HG03196 (cell line): ENCODE measurements around the gene CYP11A1.
"Not testable (repeated sequence)": the region's sequence is repeated elsewhere in the genome, so short reads cannot be mapped to it uniquely, and the experiment has no call there.

Experiments
- ATAC-seq: cut with Tn5 transposase; IDR thresholded peaks from one replicate; pipeline ENCODE4 v1.9.1; 2021; ENCODE audit not compliant: unreplicated experiment

The CYP11A1 gene

DNA sequence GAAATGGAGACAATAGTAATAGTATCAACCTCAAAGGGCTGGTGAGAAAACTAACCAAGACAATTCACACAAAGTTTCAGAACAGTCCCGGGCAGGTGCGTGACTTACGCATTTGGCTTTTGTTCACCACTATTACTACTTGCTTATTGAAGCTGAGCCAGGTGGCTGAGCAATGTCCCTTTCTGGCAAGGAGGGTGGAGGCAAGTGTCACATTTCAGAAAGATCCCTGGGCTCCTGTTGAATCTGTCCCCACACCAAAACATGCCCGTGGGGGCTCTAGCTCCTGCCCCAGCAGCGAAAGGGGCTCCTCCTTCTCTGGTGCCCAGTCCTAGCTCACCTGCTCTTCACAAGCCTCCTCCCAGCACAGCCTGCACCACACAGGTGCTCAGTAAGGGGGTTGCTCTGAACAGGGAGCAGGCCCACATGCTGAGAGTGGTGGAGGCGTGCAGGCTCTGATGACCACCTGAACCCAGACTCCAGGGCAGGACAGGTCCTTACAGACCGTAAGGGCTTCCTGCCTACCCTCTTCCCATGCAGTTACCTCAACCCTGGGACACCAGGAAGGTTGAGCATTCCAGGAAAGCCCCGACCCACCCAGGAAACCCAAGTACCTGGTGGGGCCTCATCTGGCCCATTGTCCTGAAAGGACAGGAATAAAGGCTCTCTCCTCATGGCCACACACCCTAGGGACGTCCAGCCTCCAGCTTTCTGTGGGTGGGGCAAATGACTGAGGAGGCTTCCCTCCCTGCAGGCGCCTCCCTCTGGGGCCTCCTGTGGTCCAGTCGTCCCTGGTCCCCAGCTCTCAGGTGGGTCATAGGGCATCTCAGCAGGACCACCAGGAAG is 33.7 kb upstream of the CYP11A1 start:
- ATAC-seq: no peak

DNA sequence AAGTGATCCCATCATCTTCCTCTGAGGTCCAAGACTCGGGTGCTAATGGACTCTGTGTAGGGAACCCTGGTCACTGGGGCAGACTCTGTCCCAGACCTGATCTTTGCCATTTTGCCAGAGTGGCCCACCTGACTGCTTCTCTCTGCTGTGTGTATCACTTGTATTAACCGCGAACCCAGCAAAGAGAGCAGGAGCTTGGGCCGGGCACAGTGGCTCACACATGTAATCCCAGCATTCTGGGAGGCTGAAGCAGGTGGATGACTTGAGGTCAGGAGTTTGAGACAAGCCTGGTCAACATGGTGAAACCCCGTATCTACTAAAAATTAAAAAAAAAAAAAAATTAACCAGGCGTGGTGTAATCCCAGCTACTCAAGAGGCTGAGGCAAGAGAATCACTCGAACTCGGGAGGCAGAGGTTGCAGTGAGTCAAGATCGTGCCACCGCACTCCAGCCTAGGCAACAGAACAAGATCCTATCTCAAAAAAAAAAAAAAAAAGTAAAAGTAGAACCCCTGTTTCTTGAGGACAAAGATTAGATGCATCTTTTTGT is 32.9 kb upstream of the CYP11A1 start:
- no peak for ATAC-seq

DNA sequence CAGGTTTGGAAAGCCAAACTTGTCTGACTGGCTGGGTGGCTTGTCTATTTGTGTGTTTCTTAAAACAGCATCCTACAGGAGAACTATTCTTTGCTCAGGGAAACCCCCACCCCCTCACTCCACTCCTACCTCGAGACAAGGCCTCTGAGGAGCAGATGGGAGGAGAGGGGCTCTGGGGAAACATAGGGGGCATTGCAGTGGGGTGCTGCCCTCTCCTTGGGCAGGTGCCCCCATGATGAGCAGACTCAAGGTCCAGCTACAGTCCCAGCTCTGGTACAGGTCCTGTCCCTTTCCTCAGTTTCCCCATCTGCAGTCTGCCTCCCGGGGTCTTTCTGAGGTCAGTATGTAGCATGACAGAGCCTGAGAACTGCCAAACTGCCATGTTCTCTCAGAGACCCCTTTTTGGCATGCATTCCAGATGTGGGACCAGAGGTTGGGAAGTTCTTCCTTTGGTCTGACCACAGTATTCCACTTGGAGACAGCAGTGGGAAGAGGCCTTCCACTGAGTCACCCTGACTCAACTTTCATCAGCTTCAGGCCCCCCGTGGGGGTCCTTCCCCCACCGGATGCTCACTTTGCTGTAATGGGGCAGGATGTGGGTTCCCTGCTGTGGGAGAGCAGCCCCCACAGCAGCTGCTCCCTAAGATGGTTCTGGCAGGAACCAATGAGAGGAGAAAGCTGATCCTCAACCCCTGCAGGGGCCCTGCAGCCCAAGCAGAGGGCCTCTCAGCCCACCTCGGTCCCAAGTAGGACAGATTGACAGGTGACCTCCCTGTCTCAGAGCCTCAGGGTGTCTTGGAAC is 32.3 kb upstream of the CYP11A1 start:
- no peak for ATAC-seq

DNA sequence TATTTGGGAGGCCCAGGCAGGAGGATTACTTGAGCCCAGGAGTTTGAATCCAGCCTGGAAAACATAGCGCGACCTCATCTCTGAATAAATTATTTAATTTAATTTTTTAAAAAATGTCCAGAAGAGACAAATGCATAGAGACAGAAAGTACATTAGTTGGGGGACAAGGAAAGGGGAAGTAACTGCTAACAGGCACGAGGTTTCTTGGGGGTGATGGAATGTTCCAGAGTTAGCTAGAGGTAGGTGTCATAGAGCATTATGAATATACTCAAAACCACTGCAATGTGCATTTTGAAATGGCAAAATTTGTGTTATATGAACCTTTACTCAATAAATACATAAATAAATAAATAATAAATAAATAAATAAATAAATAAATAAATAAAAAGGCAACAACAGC is 31.7 kb upstream of the CYP11A1 start:
- ATAC-seq: no peak

DNA sequence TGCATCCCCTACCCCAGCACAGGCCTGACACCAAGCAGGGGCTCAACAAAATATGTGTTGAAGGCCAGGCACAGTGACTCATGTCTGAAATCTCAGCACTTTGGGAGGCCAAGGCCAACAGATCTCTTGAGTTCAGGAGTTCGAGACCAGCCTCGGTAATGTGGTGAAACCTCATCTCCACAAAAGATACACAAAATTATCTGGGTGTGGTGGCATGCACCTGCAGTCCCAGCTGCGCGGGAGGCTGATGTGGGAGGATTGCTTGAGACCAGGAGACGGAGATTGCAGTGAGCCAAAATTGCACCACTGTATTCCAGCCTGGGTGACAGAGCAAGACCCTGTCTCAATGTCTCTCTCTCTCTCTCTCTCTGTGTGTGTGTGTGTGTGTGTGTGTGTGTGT is 30.7 kb upstream of the CYP11A1 start:
- ATAC-seq: no peak

DNA sequence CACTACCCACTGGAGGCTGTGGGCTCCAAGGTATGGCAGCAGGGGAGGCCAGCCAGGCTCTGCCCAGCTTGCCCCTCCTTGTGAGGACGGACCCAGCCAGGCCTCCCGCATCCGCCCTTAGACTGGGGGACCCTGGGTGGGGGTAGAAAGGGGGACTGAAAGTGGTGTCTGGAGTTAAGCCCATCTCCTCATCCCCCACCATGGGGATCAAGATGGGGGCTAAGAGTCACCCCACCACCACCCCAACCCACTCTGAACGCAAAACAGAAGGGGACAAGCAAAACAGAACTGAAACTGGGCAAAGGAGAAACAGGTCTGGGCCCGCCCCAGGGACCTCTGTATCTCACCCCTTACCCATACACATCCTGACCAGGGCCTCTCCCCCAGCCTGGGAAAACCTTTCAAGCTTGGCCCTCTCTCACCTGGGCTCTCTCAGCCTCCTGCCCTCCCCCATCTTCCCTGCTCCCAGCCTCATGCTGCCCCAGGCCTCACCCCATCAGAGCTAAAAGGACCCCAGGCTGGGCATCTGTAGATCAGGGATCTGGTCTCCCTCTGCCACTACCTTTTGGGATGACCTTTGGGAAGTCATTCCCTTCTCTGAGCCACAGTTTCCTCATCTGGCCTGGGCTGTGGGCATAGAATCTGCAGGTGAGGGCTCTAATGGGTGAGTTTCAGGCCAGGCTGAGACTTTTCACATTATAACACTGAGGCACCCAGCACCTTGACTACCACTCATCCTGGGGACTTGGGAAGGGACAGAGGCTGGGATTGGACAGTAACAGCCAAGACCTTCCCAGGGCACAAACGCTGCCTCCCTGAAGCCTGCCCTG is 30.0 kb upstream of the CYP11A1 start:
- peak; percentile 23 for ATAC-seq

DNA sequence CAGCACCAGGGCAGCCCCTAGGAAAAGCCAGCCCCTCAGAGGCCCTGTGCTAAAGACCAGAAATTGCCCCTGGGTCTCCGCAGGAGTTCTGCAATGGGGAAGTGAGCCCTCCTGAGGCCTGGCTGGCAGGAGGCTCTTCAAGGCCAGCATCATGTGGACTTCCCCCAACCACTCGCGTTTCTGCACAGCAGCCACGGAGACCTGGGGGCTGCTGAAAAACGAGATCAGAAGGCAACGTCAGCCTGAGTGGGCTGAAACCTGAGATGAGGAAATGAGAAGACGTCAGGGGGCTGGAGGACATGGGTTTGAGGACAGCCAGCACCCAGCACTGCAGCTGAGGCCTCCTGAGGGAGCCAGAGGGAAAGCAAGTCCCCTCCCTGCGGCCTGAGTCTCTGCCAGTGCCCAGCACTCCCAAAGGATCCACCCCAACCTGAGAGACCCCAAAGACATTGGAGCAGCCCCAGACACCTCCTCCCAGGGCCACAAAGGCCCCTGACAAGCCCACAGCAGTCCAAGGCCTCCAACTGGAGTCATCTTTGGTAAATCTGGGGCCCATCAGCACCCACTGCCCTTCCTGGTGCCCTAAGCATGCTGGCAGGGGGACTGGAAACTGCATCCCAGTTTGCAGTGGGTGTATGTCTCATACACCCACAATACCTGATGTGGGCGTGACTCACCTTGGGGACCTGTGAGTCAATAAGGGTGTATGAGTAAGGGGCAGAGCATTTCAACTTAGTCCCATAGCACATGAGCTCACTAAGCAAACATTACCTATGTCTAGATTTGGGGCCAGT is 29.2 kb upstream of the CYP11A1 start:
- peak; percentile 24 for ATAC-seq

DNA sequence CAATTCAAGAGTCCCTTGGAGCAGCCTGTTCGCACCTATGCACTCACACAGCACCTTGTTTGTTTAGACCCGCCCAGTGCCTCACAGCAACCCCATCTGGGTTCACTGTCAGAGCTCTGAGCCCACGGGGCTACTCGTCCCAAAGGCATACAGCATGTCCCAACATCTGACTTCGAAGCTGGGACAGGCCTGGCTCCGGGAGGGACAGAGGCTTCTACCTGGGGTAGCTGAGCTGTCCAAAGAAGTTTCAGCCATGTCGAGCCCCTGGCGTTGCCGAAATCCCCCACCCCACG is 28.6 kb upstream of the CYP11A1 start:
- peak; percentile 4 for ATAC-seq

DNA sequence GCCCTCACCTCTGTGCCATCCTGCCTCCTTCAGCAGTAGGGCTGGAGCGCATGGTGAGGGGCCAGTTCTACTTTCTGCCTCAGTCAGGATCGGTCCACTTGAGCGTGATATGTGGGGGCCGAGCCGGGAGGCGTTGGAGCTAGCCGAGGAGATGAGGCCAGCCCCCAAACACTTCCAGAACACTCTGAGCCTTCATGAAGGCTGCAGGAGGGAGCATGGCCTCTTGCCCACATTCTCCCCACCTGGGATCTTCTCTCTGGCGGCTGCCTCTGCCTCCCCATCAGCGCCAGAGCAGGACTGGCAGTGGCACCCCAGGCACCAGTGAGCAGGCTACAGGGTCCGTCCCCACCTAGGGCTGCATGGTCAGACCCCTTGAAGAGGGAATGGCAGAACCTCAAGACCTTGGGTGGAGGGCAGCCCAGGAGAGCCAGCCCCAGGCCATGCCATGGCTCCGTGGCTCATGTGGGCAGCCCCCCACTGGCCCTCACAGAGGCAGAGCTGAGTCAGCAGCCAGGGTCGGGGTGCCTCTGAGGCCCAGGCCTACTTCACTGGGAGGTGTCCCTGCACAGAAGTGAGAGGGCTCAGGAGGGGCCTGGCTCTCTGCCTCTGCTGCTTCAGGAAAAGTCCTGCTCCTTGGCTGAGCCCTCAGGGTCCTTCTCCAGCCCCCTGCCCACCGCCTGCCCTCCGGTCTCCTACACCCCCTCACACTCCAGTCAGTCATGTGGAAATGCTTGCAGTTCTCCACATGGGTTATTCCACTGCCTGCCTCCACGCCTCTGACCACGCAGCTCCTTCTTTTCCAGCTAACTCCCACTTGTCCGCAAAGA is 28.1 kb upstream of the CYP11A1 start:
- no peak for ATAC-seq

DNA sequence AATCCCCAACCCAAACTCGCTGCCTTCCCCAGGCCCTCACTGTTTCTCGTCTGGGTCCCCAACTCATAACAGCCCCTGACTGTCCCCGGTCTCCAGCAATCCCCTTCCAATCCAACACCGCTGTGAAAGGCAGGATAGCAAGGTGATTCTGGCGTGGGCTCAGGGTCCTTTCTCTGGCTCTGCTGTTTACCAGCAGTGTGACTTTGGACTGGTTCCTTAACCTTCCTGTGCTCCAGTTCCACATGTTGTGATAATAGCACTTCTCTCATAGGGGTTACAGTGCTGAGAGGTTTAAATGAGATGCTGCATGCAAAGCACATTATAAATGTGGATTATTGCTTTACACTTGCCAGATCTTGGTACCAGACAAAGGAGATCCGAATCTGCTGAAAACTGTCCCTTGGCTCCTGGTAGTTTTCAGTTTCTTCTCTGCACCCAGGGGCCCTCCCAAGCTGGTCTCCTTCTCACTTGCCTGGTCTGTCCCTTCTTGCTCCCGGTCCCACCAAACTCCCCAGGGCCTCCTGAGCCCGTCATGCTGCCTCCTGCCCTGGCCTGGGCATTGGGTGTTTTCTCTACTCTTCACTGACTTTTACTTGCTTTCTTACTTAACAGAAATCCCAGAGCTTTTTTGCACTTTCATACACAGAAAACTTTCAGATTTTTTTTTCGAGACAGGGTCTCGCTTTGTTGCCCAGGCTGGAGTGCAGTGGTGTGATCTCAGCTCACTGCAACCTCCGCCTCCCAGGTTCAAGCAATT is 26.8 kb upstream of the CYP11A1 start:
- no peak for ATAC-seq

DNA sequence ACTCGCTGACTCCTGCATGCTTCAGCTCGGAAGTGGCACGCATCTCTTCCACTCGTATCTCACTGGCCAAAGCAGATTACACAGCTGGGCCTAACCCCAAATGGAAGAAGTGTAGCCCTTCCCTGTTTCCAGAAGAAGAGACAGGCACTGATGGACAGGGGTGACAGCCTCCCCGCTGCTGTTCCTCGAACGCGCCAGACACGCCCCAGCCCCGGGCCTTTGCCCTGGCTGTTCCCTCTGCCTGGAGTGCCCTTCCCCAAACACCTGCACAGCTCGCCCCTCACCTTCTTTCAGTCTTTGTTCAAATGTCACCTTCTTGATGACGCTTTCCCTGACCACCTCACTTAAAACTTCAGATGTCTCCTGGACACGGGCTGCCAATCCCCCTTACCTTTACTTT is 26.0 kb upstream of the CYP11A1 start:
- no peak for ATAC-seq

DNA sequence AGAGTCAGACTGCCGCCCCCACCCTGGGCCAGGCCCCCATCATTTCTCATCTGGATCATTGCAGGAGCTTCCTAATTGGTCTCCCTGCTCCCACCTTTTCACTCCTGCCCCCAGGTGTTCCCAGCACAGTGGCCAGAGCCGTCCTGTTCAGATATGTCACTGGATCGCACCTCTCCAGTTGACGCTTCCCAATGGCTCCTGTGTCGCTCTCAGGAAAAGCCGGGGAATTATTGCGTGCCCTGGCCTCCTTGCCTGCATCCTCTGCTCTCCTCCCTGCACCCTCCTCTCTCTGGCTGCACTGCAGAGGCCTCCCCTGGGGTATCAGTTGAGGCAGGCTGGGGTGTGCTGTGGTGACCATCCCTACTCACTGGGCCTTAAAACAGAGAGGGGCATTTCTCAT is 25.5 kb upstream of the CYP11A1 start:
- no peak for ATAC-seq

DNA sequence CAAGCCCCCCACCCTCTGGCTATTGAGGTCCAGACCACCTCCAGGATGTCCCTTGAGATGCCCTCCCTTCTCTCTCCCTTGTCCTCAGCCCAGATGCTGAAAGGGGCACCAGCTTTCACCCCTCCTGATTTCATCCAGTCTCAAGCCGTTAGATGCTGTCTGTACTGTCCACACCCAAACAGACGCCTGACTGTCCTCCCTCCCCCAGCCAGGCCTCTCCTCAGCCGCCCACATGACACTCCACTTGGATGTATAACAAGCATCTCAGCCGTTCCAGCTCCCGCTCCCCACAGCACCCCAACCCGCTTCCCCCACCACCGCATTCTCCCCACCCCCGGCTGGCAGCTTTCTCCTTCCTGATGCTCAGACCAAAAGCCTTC is 25.0 kb upstream of the CYP11A1 start:
- no peak for ATAC-seq

DNA sequence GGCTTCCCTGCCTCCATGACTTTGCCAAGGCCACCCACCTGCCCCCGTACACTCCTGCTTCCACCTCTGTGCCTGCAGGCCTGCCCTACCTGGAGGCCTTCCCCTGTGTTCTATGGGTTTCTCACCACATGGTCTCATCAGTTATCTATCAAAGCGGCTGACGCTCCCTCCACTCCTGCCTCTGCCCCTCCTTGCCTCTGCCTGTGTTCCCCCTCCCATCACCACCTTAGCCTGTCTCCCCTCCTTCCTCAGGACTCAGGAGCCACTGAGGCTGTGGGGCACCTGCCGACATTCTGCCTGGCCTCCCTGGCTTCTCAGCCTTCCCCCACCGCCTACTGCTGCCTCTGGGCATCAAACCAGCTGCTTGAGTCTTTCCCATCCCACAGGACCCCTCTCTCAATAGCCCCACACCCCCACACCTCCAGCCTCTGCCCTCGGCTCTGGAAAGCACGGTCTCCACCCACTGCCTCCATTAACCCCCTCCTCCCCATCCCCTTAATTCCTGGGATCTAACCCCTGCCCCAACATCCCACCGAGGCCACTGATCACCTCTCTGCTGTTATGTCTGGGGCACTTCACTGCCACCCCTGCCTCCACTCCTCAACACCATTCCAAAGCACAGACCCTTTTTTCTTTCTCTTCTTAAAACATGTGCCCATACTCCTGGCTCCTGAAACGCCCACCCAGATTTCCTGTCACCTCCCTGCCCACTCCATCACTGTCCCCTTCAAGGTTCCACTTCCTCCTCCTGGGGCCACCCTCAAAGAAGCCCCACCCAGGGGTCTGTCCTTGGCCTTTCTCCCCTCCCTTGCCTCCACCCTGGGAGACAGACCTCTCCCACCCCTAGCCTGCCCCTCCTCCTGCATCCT is 24.4 kb upstream of the CYP11A1 start:
- no peak for ATAC-seq

DNA sequence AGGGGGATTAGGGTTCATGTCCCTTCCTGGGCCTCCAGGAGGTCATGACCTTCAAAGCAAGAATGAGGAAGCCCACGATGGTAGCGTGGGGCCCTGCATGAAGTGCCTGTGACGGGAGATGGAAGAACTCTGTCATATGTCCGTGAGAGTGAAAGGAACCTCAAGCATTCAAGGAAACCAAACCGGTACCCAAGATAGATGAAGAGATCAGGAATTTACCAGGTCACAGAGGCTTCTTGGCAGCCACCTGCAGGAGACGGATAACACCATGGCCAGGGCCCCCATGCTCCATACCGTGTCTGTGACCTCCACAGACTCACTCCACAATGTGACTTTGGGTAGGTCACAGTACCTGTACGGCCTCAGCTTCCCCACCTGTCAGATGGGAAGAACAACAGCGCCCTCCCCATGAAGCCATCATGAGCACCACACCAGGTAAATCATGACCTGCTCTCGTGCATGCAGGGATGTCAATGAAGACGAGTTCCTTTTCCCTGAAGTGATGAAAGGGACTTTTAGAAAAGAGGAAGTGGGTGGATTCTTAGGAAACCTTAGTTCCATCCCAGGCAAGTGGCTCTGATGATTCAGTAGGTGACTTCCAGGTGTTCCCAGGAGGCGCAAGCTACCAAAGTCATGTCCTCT is 23.3 kb upstream of the CYP11A1 start:
- ATAC-seq: no peak

DNA sequence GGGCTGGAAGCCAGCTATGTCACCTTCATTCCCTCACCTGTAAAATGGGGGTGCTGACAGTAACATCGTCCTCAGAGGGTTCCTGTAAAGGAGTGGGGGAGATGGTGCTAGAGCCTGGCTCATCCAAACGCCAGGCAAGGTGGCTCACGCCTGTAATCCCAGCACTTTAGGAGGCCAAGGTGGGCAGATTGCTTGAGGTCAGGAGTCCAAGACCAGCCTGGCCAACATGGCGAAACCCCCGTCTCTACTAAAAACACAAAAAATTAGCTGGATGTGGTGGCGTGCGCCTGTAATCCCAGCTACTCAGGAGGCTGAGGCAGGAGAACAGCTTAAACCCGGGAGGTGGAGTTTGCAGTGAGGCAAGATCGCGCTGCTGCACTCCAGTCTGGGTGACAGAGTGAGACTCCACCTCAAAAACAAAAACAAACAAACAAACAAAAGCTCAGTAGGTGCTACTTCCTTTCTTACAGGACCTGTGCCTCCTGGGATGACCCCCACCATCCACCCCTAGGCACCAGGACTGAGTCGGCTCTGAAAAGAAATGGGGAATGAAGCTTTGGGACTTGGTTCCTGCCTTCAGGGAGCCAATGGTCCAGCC is 22.7 kb upstream of the CYP11A1 start:
- ATAC-seq: not testable (repeated sequence)
